Measurements from ENCODE around the gene H3-3A. TPM values are rescaled to one million over a fixed set of nuclear protein-coding genes. Genes with fewer than 3 reads are reported as not detected.

Gene H3-3A
- polyA plus RNA-seq, 3 donors: 961 to 1,826 (median 1,812) TPM

DNA sequence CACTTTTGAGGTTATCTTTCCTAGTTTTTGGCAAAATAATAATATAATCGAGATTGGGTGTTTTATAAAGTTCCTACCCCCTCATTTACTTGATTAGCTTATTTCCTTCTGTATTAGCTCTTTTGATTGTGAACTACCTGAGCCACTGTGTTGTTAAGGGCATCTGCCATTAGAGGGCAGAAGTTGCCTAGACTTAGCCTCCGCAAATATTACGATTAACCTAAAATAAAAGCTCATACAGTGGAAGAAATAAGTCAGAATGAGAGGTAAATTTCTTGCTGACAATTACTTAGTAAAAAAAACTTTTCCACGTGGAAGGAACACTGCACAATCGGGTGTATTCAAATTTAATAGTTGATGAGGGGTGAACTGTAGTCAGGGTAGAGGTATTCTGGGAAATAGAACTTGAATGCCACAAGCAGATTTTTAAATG, 2.3 kb downstream of the H3-3A start:
- Mint-ChIP-seq H3K4me3 (peak overlapping the region; percentile 86 to 100), H3K4me1 (peaks cover 49% of the 10 kb centered on the region), H3K36me3 (peaks cover 50 to 64% of the 10 kb centered on the region in 2 donors), H3K27ac (peak overlapping the region; percentile 18 to 99 (median 75)), H3K27me3 (ENCODE audit: low read depth in 3 of 3) (no peaks in the 10 kb centered on the region), H3K9me3 (peaks cover 0 to 5% (median 2%) of the 10 kb centered on the region in 7 donors)
- Histone ChIP-seq H3K9me3 (replicated peaks in 1 of 2; ENCODE audit: control insufficient read depth in 1 of 2, insufficient read depth in 1 of 2, low read length in 2 of 2) (no peaks in the 10 kb centered on the region), H3K4me2 (replicated peaks; ENCODE audit: extremely low read depth, low read length, poor library complexity, severe bottlenecking) (peak overlapping the region; percentile 71), H4K20me1 (ENCODE audit: insufficient read depth, low read length) (peaks cover 72% of the 10 kb centered on the region), H3K79me2 (ENCODE audit: insufficient read depth, low read length) (peaks cover 92% of the 10 kb centered on the region), H3K36me3 (replicated peaks in 1 of 2; ENCODE audit: control insufficient read depth in 1 of 2, insufficient read depth in 2 of 2, low read length in 2 of 2) (peaks cover 43 to 49% of the 10 kb centered on the region in 2 donors), H3K27me3 (ENCODE audit: control insufficient read depth in 2 of 2, insufficient read depth in 2 of 2, low read length in 2 of 2) (no peaks in the 10 kb centered on the region), H3K4me1 (ENCODE audit: control insufficient read depth in 1 of 2, insufficient read depth in 2 of 2, low read length in 2 of 2) (peaks cover 34 to 57% of the 10 kb centered on the region in 2 donors), H3K27ac (ENCODE audit: low read depth in 1 of 2, low read length in 2 of 2) (peak overlapping the region in 1 of 2 donors; percentile 91), H2AFZ (ENCODE audit: insufficient read depth, low read depth, low read length, poor library complexity, severe bottlenecking) (no peak overlapping the region), H3K4me3 (replicated peaks in 1 of 3; ENCODE audit: low read depth in 2 of 3, low read length in 3 of 3) (peak overlapping the region; percentile 89 to 98 (median 90)), H3K9ac (ENCODE audit: insufficient read depth, low read length, poor library complexity, severe bottlenecking) (no peak overlapping the region)
- intact Hi-C loops (cut with micrococcal nuclease): loop anchor here (2.0 to 10.0 kb wide), 4 partner anchors 38 to 120 kb away; partner anchors contain the start of genes ACBD3 (in 1 of the 2) and SDE2 (in 1 of the 2)
- DNase-seq: peak; percentile 39 to 55 (median 54)
- TF ChIP-seq, protein P1, sequence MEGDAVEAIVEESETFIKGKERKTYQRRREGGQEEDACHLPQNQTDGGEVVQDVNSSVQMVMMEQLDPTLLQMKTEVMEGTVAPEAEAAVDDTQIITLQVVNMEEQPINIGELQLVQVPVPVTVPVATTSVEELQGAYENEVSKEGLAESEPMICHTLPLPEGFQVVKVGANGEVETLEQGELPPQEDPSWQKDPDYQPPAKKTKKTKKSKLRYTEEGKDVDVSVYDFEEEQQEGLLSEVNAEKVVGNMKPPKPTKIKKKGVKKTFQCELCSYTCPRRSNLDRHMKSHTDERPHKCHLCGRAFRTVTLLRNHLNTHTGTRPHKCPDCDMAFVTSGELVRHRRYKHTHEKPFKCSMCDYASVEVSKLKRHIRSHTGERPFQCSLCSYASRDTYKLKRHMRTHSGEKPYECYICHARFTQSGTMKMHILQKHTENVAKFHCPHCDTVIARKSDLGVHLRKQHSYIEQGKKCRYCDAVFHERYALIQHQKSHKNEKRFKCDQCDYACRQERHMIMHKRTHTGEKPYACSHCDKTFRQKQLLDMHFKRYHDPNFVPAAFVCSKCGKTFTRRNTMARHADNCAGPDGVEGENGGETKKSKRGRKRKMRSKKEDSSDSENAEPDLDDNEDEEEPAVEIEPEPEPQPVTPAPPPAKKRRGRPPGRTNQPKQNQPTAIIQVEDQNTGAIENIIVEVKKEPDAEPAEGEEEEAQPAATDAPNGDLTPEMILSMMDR (IDR thresholded peaks at IDR 0.05): peak; percentile 65
- no CpG with 5 or more reads among the region's 5 CpGs for WGBS (ENCODE audit: insufficient coverage)

DNA sequence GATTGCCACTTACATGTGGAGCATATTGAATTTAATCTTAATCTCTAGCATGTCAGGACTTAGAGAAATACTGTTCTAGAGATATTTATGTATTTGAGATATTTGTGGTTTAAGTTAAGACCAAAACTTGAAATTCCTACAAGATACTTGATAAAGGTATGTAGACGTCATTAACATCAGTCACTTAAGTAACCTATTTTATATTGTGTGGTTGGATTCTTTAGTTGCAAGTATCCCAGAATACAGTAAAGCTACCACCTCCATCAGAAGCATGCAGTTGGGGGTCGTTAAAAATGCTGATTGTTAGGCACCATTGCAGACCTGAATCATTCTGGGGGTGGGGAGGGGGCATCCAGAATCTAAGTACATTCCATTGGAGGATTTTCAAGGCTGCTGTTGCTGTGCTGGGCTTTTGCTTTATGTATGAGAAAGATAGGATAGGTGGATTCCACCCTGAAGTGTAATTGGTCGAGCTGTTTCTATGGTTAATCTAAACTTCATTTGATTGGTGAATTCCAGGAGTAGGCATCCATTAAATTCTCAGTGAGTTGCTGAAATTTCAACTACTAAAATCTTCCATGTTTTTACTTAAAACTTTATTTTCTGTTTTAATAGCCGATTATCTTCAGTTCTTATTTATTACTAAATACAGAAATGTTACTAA, 4.0 kb downstream of the H3-3A start:
- H3K4me3 Mint-ChIP-seq: no peak overlapping the region
- H3K4me1 ChIP-seq (ENCODE audit: control insufficient read depth in 1 of 2, insufficient read depth in 2 of 2, low read length in 2 of 2): peaks cover 21 to 42% of the 10 kb centered on the region in 2 donors
- H3K9me3 Mint-ChIP-seq: peaks cover 0 to 5% (median 0%) of the 10 kb centered on the region in 7 donors
- peak overlapping the region in 3 of 7 donors; percentile 8 to 83 (median 30) for H3K27ac Mint-ChIP-seq
- no peaks in the 10 kb centered on the region for H3K9me3 ChIP-seq (replicated peaks in 1 of 2; ENCODE audit: control insufficient read depth in 1 of 2, insufficient read depth in 1 of 2, low read length in 2 of 2)
- peak overlapping the region in 1 of 3 experiments; percentile 89 for H3K4me3 ChIP-seq (replicated peaks in 1 of 3; ENCODE audit: low read depth in 2 of 3, low read length in 3 of 3)
- no CpG with 5 or more reads among the region's 4 CpGs for WGBS (ENCODE audit: insufficient coverage)
- no peaks in the 10 kb centered on the region for H3K27me3 ChIP-seq (ENCODE audit: control insufficient read depth in 2 of 2, insufficient read depth in 2 of 2, low read length in 2 of 2)
- no peak overlapping the region for H3K27ac ChIP-seq (ENCODE audit: low read depth in 1 of 2, low read length in 2 of 2)
- peaks cover 87% of the 10 kb centered on the region for H4K20me1 ChIP-seq (ENCODE audit: insufficient read depth, low read length)
- H3K9ac ChIP-seq (ENCODE audit: insufficient read depth, low read length, poor library complexity, severe bottlenecking): no peak overlapping the region
- peaks cover 90% of the 10 kb centered on the region for H3K79me2 ChIP-seq (ENCODE audit: insufficient read depth, low read length)
- TF ChIP-seq, protein P1 (IDR thresholded peaks at IDR 0.05): no peak
- peaks cover 56 to 64% of the 10 kb centered on the region in 2 donors for H3K36me3 ChIP-seq (replicated peaks in 1 of 2; ENCODE audit: control insufficient read depth in 1 of 2, insufficient read depth in 2 of 2, low read length in 2 of 2)
- H3K4me1 Mint-ChIP-seq: peaks cover 35% of the 10 kb centered on the region
- no peak for DNase-seq
- peaks cover 59 to 74% of the 10 kb centered on the region in 2 donors for H3K36me3 Mint-ChIP-seq
- H3K4me2 ChIP-seq (replicated peaks; ENCODE audit: extremely low read depth, low read length, poor library complexity, severe bottlenecking): peak overlapping the region; percentile 71
- intact Hi-C loops (cut with micrococcal nuclease): loop anchor here in 1 of 2 donors (5.0 to 10.0 kb wide), 2 partner anchors 56 to 118 kb away; partner anchors contain the start of gene ACBD3
- H2AFZ ChIP-seq (ENCODE audit: insufficient read depth, low read depth, low read length, poor library complexity, severe bottlenecking): no peak overlapping the region
- no peaks in the 10 kb centered on the region for H3K27me3 Mint-ChIP-seq (ENCODE audit: low read depth in 3 of 3)

Measured in CD14-positive monocyte (primary cell).